Esophagus muscularis mucosa (tissue), 4 donors: ENCODE measurements around the gene OMA1. TPM values are rescaled to one million over a fixed set of nuclear protein-coding genes. Genes with fewer than 3 reads are reported as not detected.

Experiments used
- DNase-seq: peaks from one replicate; pipeline ENCODE4 v3.0.0-alpha.2; 2017; ENCODE audit errors: extremely low spot score
- H3K27ac ChIP-seq, 4 donors: fragments of 200-600 bp; sonication (generic); replicated peaks in 1 of 4; 1 replicate in 3 of 4; 2 replicates in 1 of 4; pipeline ENCODE4 v1.5.1; 2016 to 2019; ENCODE audit warnings: mild to moderate bottlenecking in 1 of 4
- H3K27me3 ChIP-seq, 4 donors: fragments of 200-600 bp; sonication (generic); one replicate each; pipeline versions ENCODE4 v1.5.1 to v1.6.0; 2016 to 2019
- H3K36me3 ChIP-seq, 4 donors: fragments of 200-600 bp; sonication (generic); one replicate each; pipeline ENCODE4 v1.5.1; 2016 to 2019
- H3K4me1 ChIP-seq, 4 donors: fragments of 200-600 bp; sonication (generic); one replicate each; pipeline ENCODE4 v1.5.1; 2016 to 2019
- H3K4me3 ChIP-seq, 4 donors: fragments of 200-600 bp; sonication (generic); 1 replicate in 2 of 4; 2 replicates in 2 of 4; pipeline ENCODE4 v1.5.1; 2016 to 2019; ENCODE audit warnings: mild to moderate bottlenecking in 4 of 4, moderate library complexity in 1 of 4
- H3K9me3 ChIP-seq, 4 donors: fragments of 200-600 bp; sonication (generic); 1 replicate in 3 of 4; 2 replicates in 1 of 4; pipeline ENCODE4 v1.5.1; 2016 to 2019
- CTCF ChIP-seq, 3 experiments: fragments of 200-600 bp in 2 of 3; fragments of 450-650 bp in 1 of 3; sonication (generic) in 2 of 3; IDR thresholded peaks; one replicate each; pipeline ENCODE4 v1.5.1; 2017 to 2019; ENCODE audit warnings: antibody characterized with exemption in 3 of 3, mild to moderate bottlenecking in 2 of 3, moderate library complexity in 1 of 3
- EP300 ChIP-seq: sonication (generic); formaldehyde crosslinking; IDR thresholded peaks from one replicate; pipeline ENCODE4 v1.6.1; 2017; ENCODE audit warnings: antibody characterized with exemption
- POLR2A ChIP-seq: fragments of 450-650 bp; IDR thresholded peaks from one replicate; pipeline ENCODE4 v1.6.1; 2017; ENCODE audit warnings: antibody characterized with exemption, moderate library complexity, mild to moderate bottlenecking, low read depth
- POLR2AphosphoS5 ChIP-seq, 2 donors: sonication (generic); formaldehyde crosslinking; IDR thresholded peaks; one replicate each; pipeline ENCODE4 v1.6.1; 2017; ENCODE audit warnings: antibody characterized with exemption in 2 of 2
- WGBS: methylation state at CpG from one replicate; pipeline ENCODE4 v1.1.5; 2018; 5-methylcytosine and 5-hydroxymethylcytosine counted together
- intact Hi-C: fragments of 100-400 bp; cut with DNase I; formaldehyde crosslinking; loops from one replicate; pipeline ENCODE4 v1.15.1; 2023
- total RNA-seq, 4 donors: library from RNA; depleted of rRNA; stranded (reverse); fragments of >200 nt; gene quantifications; one replicate each; pipeline versions ENCODE4 v1.1.0 to v1.2.1, GENCODE V29; 2016

OMA1 gene
- total RNA-seq, 4 donors from 2014 or later, result 25.8 to 53.6 (median 32.9) TPM

- Histone ChIP-seq H3K4me1 (no peaks in the 10 kb centered on the region), H3K27ac (no peak overlapping the region), H3K27me3 (no peaks in the 10 kb centered on the region), H3K36me3 (peaks cover 10 to 53% (median 11%) of the 10 kb centered on the region in 4 donors), H3K9me3 (no peaks in the 10 kb centered on the region), H3K4me3 (no peak overlapping the region)
- DNase-seq, result no peak
- WGBS, result 69% methylated on average over 3 of the region's 3 CpGs
- TF ChIP-seq EP300 (no peak), POLR2A (no peak), CTCF (IDR thresholded peaks at IDR 0.05) (no peak), POLR2AphosphoS5 (IDR thresholded peaks at IDR 0.05) (no peak)
- intact Hi-C loops, result no loop called here
Measured at GRCh38 chr1:58524353-58524945, 22.1 kb downstream of the OMA1 start.

GRCh38 chr1:58515794-58516401, 30.6 kb downstream of the OMA1 start:
- Histone ChIP-seq H3K9me3 (peaks cover 0 to 8% (median 3%) of the 10 kb centered on the region in 4 donors), H3K4me3 (no peak overlapping the region), H3K36me3 (peaks cover 0 to 36% (median 15%) of the 10 kb centered on the region in 4 donors), H3K4me1 (peaks cover 0 to 10% (median 2%) of the 10 kb centered on the region in 4 donors), H3K27ac (peak overlapping the region in 1 of 4 donors; percentile 15), H3K27me3 (no peaks in the 10 kb centered on the region)
- no peak for DNase-seq
- 39% methylated on average over 2 of the region's 2 CpGs for WGBS
- peak; percentile 66 to 80 (median 68) for TF ChIP-seq CTCF (IDR thresholded peaks at IDR 0.05)
- TF ChIP-seq POLR2AphosphoS5 (IDR thresholded peaks at IDR 0.05), result no peak
- intact Hi-C loops, result loop anchor here (2.0 kb wide), 1 partner anchor 137 kb away; no protein-coding TSS in a partner anchor

GRCh38 chr1:58513956-58514355, 32.6 kb downstream of the OMA1 start:
- intact Hi-C loops, result no loop called here
- no peaks in the 10 kb centered on the region for H3K27me3 ChIP-seq
- no peak for TF ChIP-seq POLR2AphosphoS5 (IDR thresholded peaks at IDR 0.05)
- peaks cover 0 to 38% (median 12%) of the 10 kb centered on the region in 4 donors for H3K36me3 ChIP-seq
- peaks cover 0 to 11% (median 3%) of the 10 kb centered on the region in 4 donors for H3K9me3 ChIP-seq
- H3K27ac ChIP-seq, result no peak overlapping the region
- DNase-seq, result no peak
- H3K4me3 ChIP-seq, result no peak overlapping the region
- H3K4me1 ChIP-seq, result peaks cover 0 to 10% (median 2%) of the 10 kb centered on the region in 4 donors

- Histone ChIP-seq H3K4me3 (no peak overlapping the region), H3K27me3 (no peaks in the 10 kb centered on the region), H3K36me3 (peaks cover 0 to 56% (median 18%) of the 10 kb centered on the region in 4 donors), H3K27ac (no peak overlapping the region), H3K4me1 (no peaks in the 10 kb centered on the region), H3K9me3 (peaks cover 0 to 11% (median 3%) of the 10 kb centered on the region in 4 donors)
- WGBS, result 92% methylated on average over 3 of the region's 3 CpGs
- intact Hi-C loops, result no loop called here
- no peak for TF ChIP-seq POLR2AphosphoS5 (IDR thresholded peaks at IDR 0.05)
- TF ChIP-seq EP300, result no peak
- no peak for DNase-seq
Measured at GRCh38 chr1:58508629-58509028, 37.9 kb downstream of the OMA1 start.

- Histone ChIP-seq H3K9me3 (no peaks in the 10 kb centered on the region), H3K36me3 (peaks cover 0 to 47% (median 13%) of the 10 kb centered on the region in 4 donors), H3K4me1 (peaks cover 0 to 5% (median 0%) of the 10 kb centered on the region in 4 donors), H3K27me3 (no peaks in the 10 kb centered on the region), H3K27ac (no peak overlapping the region), H3K4me3 (no peak overlapping the region)
- 95% methylated on average over 4 of the region's 4 CpGs for WGBS
- TF ChIP-seq EP300, result no peak
- no peak for TF ChIP-seq CTCF (IDR thresholded peaks at IDR 0.05)
- no peak for TF ChIP-seq POLR2A
- no peak for TF ChIP-seq POLR2AphosphoS5 (IDR thresholded peaks at IDR 0.05)
- DNase-seq, result no peak
- intact Hi-C loops, result no loop called here
Measured at GRCh38 chr1:58505286-58505685, 41.2 kb downstream of the OMA1 start.
